HepG2 (cell line): ENCODE results near the gene METTL23. TPM values are rescaled to one million over a fixed set of nuclear protein-coding genes. Genes with fewer than 3 reads are reported as not detected.

ENCODE experiments used
- ATAC-seq: fragments of 200-7000 bp; cut with Tn5 transposase; 3 replicates; pipeline ENCODE4 v1.9.1; 2020; ENCODE audit warnings: mild to moderate bottlenecking, moderate library complexity
- BruUV-seq: library from RNA; stranded (reverse); fragments of 400-500 nt; replicated peaks from 2 replicates; lab custom pipeline; 2021; lab: Mats Ljungman, UMichigan
- CTCF ChIA-PET: fragments of 300-600 bp; formaldehyde crosslinking; extraction: SDS; loops from one replicate; lab custom pipeline; 2021; ENCODE audit warnings: low total read pairs, inconsistent platforms, low intra/inter-chr PET ratio; lab: Yijun Ruan, JAX
- POLR2A ChIA-PET: fragments of 350-600 bp; sonication (Branson Sonifier 250); formaldehyde crosslinking; loops from one replicate; lab custom pipeline; 2020; ENCODE audit warnings: antibody characterized with exemption, inconsistent platforms; lab: Yijun Ruan, JAX
- DNase-seq: peaks from one replicate; pipeline ENCODE4 v3.0.0-alpha.2; 2015; ENCODE audit warnings: low spot score
- FAIRE-seq: peaks from 3 replicates; lab custom pipeline; 2011; peaks lifted over from hg19 to GRCh38; lab: Jason Lieb, UNC
- H2AFZ ChIP-seq: one replicate; pipeline ENCODE4 v1.6.1; 2011; ENCODE audit warnings: low read length, inconsistent platforms
- H3K27ac ChIP-seq: fragments of 300-600 bp; 3 replicates; pipeline ENCODE4 v1.8.0; 2011; ENCODE audit warnings: mixed run types, mild to moderate bottlenecking, mixed read lengths, low read length, inconsistent platforms; ENCODE audit not compliant: insufficient read depth; ENCODE audit errors: extremely low read length
- H3K27me3 ChIP-seq, 2 experiments: fragments of 200-600 bp in 1 of 2; 2 replicates in 1 of 2; 3 replicates in 1 of 2; pipeline versions ENCODE4 v1.6.0 to v1.8.0; 2011; ENCODE audit warnings: low read length in 2 of 2, mild to moderate bottlenecking in 2 of 2, moderate library complexity in 2 of 2, inconsistent platforms in 1 of 2; ENCODE audit not compliant: insufficient read depth in 2 of 2, control insufficient read depth in 1 of 2
- H3K36me3 ChIP-seq, 2 experiments: fragments of 200-600 bp in 1 of 2; replicated peaks in 1 of 2; 2 replicates in 1 of 2; 3 replicates in 1 of 2; pipeline versions ENCODE4 v1.5.1 to v1.8.0; 2011; ENCODE audit warnings: low read length in 2 of 2, inconsistent platforms in 1 of 2; ENCODE audit not compliant: insufficient read depth in 2 of 2, control insufficient read depth in 1 of 2
- H3K4me1 ChIP-seq: 2 replicates; pipeline ENCODE4 v1.5.1; 2012; ENCODE audit warnings: low read length, inconsistent platforms; ENCODE audit not compliant: insufficient read depth
- H3K4me2 ChIP-seq: 2 replicates; pipeline ENCODE4 v1.6.0; 2011; ENCODE audit warnings: low read depth, low read length, inconsistent platforms
- H3K4me3 ChIP-seq, 3 experiments: fragments of 200-600 bp in 1 of 3; sonication (generic), shearing (Covaris generic) in 1 of 3; replicated peaks in 1 of 3; 2 replicates each; pipeline ENCODE4 v1.5.1; 2011 to 2016; ENCODE audit warnings: low read length in 3 of 3, inconsistent platforms in 2 of 3, low read depth in 2 of 3, mild to moderate bottlenecking in 2 of 3, control low read depth in 1 of 3, mixed read lengths in 1 of 3; ENCODE audit not compliant: insufficient read depth in 1 of 3
- H3K79me2 ChIP-seq: one replicate; pipeline ENCODE4 v1.6.1; 2011; ENCODE audit warnings: low read length, inconsistent platforms; ENCODE audit not compliant: insufficient read depth
- H3K9ac ChIP-seq: 2 replicates; pipeline ENCODE4 v1.6.0; 2011; ENCODE audit warnings: mild to moderate bottlenecking, low read depth, low read length, inconsistent platforms; ENCODE audit not compliant: insufficient read depth
- H3K9me3 ChIP-seq: 2 replicates; pipeline ENCODE4 v1.5.1; 2012; ENCODE audit warnings: mild to moderate bottlenecking, low read length
- H4K20me1 ChIP-seq: 2 replicates; pipeline ENCODE4 v1.6.0; 2011; ENCODE audit warnings: inconsistent platforms, mild to moderate bottlenecking, low read length, moderate library complexity; ENCODE audit not compliant: insufficient read depth
- CCAR2 ChIP-seq: fragments of 200-400 bp; formaldehyde crosslinking; optimal IDR thresholded peaks from 2 replicates; pipeline ENCODE3; 2018; ENCODE audit warnings: low read depth, mild to moderate bottlenecking, low read length, moderate library complexity
- EED ChIP-seq: sonication (generic); formaldehyde crosslinking; IDR thresholded peaks from 2 replicates; pipeline ENCODE4 v1.5.0; 2020; ENCODE audit warnings: mild to moderate bottlenecking, missing genetic modification reagents
- ESRRA ChIP-seq: sonication (generic); formaldehyde crosslinking; IDR thresholded peaks from 2 replicates; pipeline ENCODE4 v1.5.1; 2020; ENCODE audit warnings: mild to moderate bottlenecking, low read depth, missing genetic modification reagents
- IRF2 ChIP-seq: IDR thresholded peaks from 2 replicates; pipeline ENCODE4 v1.6.1; 2018; ENCODE audit warnings: missing genetic modification reagents, missing compliant biosample characterization
- PPARG ChIP-seq: conservative IDR thresholded peaks from 2 replicates; pipeline ENCODE4 v1.6.1; 2016; ENCODE audit warnings: missing biosample characterization, missing genetic modification reagents
- RARA ChIP-seq: IDR thresholded peaks from 2 replicates; pipeline ENCODE4 v1.6.1; 2016; ENCODE audit warnings: missing genetic modification reagents, missing compliant biosample characterization
- SP140L ChIP-seq: sonication (generic); formaldehyde crosslinking; IDR thresholded peaks from 2 replicates; pipeline ENCODE4 v1.4.0; 2020; ENCODE audit warnings: missing genetic modification reagents, borderline replicate concordance
- ZNF280B ChIP-seq: sonication (generic); formaldehyde crosslinking; IDR thresholded peaks from 2 replicates; pipeline ENCODE4 v1.5.0; 2020; ENCODE audit warnings: missing genetic modification reagents, mild to moderate bottlenecking, borderline replicate concordance
- ZNF317 ChIP-seq: sonication (generic); formaldehyde crosslinking; IDR thresholded peaks from 2 replicates; pipeline ENCODE4 v1.5.0; 2020; ENCODE audit warnings: mild to moderate bottlenecking, missing genetic modification reagents
- ZNF331 ChIP-seq: sonication (generic); formaldehyde crosslinking; IDR thresholded peaks from 2 replicates; pipeline ENCODE4 v1.4.0; 2020; ENCODE audit warnings: missing genetic modification reagents
- ZNF552 ChIP-seq: sonication (generic); formaldehyde crosslinking; IDR thresholded peaks from 2 replicates; pipeline ENCODE4 v1.9.0; 2022; ENCODE audit warnings: missing genetic modification reagents, mild to moderate bottlenecking, borderline replicate concordance
- ZNF670 ChIP-seq: sonication (generic); formaldehyde crosslinking; IDR thresholded peaks from 2 replicates; pipeline ENCODE4 v1.8.0; 2022; ENCODE audit warnings: mild to moderate bottlenecking, missing genetic modification reagents, borderline replicate concordance
- ZNF703 ChIP-seq: sonication (generic); formaldehyde crosslinking; IDR thresholded peaks from 2 replicates; pipeline ENCODE4 v1.5.1; 2020; ENCODE audit warnings: missing genetic modification reagents, mild to moderate bottlenecking, moderate library complexity, borderline replicate concordance
- ZSCAN31 ChIP-seq: sonication (generic); formaldehyde crosslinking; IDR thresholded peaks from 2 replicates; pipeline ENCODE4 v1.5.0; 2020; ENCODE audit warnings: low read depth, mild to moderate bottlenecking, missing genetic modification reagents
- WGBS: methylation state at CpG from one replicate; pipeline ENCODE4 v1.1.6; 2017; ENCODE audit warnings: low lambda C conversion rate; 5-methylcytosine and 5-hydroxymethylcytosine counted together
- in situ Hi-C: cut with HindIII; loops from 2 replicates; pipeline ENCODE4 v1.10.0; 2017; ENCODE audit warnings: low pct_unique_long_range_greater_than_20kb; ENCODE audit not compliant: extremely low pct_ligation_motif_present
- intact Hi-C: fragments of 100-400 bp; cut with micrococcal nuclease; formaldehyde crosslinking; loops from one replicate; pipeline ENCODE4 v1.10.0; 2022; ENCODE audit not compliant: unreplicated experiment
- polyA plus RNA-seq, 8 experiments: library from polyadenylated mRNA; depleted of rRNA in 3 of 8; stranded (reverse) in 7 of 8; unstranded in 1 of 8; fragments of >200 nt; fragmentation: Illumina TruSeq in 4 of 8; extraction: Trizol in 4 of 8; gene quantifications; 2 replicates each; pipeline versions ENCODE4 v1.2.1 to v1.2.3, GENCODE V29; 2011 to 2016; ENCODE audit warnings: low read depth in 4 of 8, missing spikeins in 1 of 8, mixed read lengths in 1 of 8; ENCODE audit not compliant: insufficient read depth in 1 of 8
- total RNA-seq, 5 experiments: library from RNA; depleted of rRNA; stranded (reverse); fragments of >200 nt; fragmentation: Illumina TruSeq; extraction: Trizol; gene quantifications; 2 replicates each; pipeline ENCODE4 v1.2.3, GENCODE V29; 2016; ENCODE audit warnings: low read depth in 1 of 5

METTL23 gene
- total and polyA plus RNA-seq, 2 of the 13 experiments (the other 11 are each of a cell fraction or from before 2014, with no cell fraction given): 39.9 to 104 TPM

- FAIRE-seq (no peak), ATAC-seq (no peak), DNase-seq (no peak)
- CTCF ChIA-PET: no interaction called here
- Histone ChIP-seq H3K9me3 (peaks cover 5% of the 10 kb centered on the region; the same call in 1 of the 2 replicates), H3K79me2 (no peaks in the 10 kb centered on the region), H3K9ac (no peak overlapping the region), H3K4me1 (peaks cover 2% of the 10 kb centered on the region; the same call in 1 of the 2 replicates), H3K36me3 (peaks cover 6 to 21% of the 10 kb centered on the region in 2 experiments; a peak in 4 of 5 replicates), H3K27ac (no peak overlapping the region), H3K4me3 (no peak overlapping the region), H3K4me2 (no peak overlapping the region), H3K27me3 (no peaks in the 10 kb centered on the region), H4K20me1 (no peaks in the 10 kb centered on the region; the same call in 1 of the 2 replicates), H2AFZ (no peak overlapping the region)
- intact Hi-C loops (no loop called here), in situ Hi-C loops (no loop called here)
- no TSS peak for BruUV-seq
- WGBS: 98% methylated on average over 5 of the region's 5 CpGs
- TF ChIP-seq PPARG (CRISPR knock-in tag) (no peak), ZNF331 (no peak), ZNF280B (CRISPR knock-in tag) (no peak), EED (CRISPR knock-in tag) (no peak), ESRRA (CRISPR knock-in tag) (no peak), ZNF703 (CRISPR knock-in tag) (no peak), RARA (CRISPR knock-in tag) (no peak), ZNF317 (CRISPR knock-in tag) (no peak), ZNF670 (CRISPR knock-in tag) (no peak), IRF2 (CRISPR knock-in tag) (no peak), ZSCAN31 (CRISPR knock-in tag) (no peak), SP140L (CRISPR knock-in tag) (no peak), ZNF552 (CRISPR knock-in tag) (no peak), CCAR2 (no peak)
- POLR2A ChIA-PET: no interaction called here
Measured at GRCh38 chr17:76757256-76757655, 30.6 kb downstream of the METTL23 start.
